Measurements from ENCODE around the gene ANKRD2. TPM values are rescaled to one million over a fixed set of nuclear protein-coding genes. Genes with fewer than 3 reads are reported as not detected.

The ANKRD2 gene
- total RNA-seq, 3 donors from 2014 or later (not counting 1 experiment from before 2014, with no cell fraction given) = not detected

GRCh38 chr10:97570789-97571471 lies 1.6 kb upstream of the ANKRD2 start:
- Mint-ChIP-seq H3K27me3 (ENCODE audit: low read depth in 2 of 2) (no peaks in the 10 kb centered on the region), H3K27ac (no peak overlapping the region), H3K4me3 (no peak overlapping the region), H3K4me1 (no peaks in the 10 kb centered on the region), H3K9me3 (no peaks in the 10 kb centered on the region), H3K36me3 (no peaks in the 10 kb centered on the region)
- intact Hi-C loops (cut with micrococcal nuclease) = no loop called here
- DNase-seq (no peak), ATAC-seq (no peak)
- Histone ChIP-seq H3K4me1 (ENCODE audit: control insufficient read depth, insufficient read depth, low read length) (peaks cover 4% of the 10 kb centered on the region), H3K27ac (ENCODE audit: low read length) (no peak overlapping the region), H3K36me3 (ENCODE audit: control insufficient read depth, insufficient read depth, low read length) (no peaks in the 10 kb centered on the region), H3K9me3 (ENCODE audit: control insufficient read depth, insufficient read depth, low read length) (no peaks in the 10 kb centered on the region), H3K27me3 (ENCODE audit: control insufficient read depth, insufficient read depth, low read length) (no peaks in the 10 kb centered on the region), H3K4me3 (ENCODE audit: low read length) (no peak overlapping the region)
- WGBS (ENCODE audit: insufficient coverage) = 90% methylated on average over 5 of the region's 5 CpGs
- TF ChIP-seq CTCF (IDR thresholded peaks at IDR 0.05) = no peak

- WGBS (ENCODE audit: insufficient coverage) = 96% methylated on average over 3 of the region's 3 CpGs
Observed at GRCh38 chr10:97571622-97572021, 957 bp upstream of the ANKRD2 start.

GRCh38 chr10:97573021-97573420 lies 442 bp downstream of the ANKRD2 start:
- DNase-seq (no peak), ATAC-seq (no peak)
- no peak overlapping the region for H3K4me3 Mint-ChIP-seq
- H3K9me3 Mint-ChIP-seq = no peaks in the 10 kb centered on the region
- intact Hi-C loops (cut with micrococcal nuclease) = no loop called here
- no peaks in the 10 kb centered on the region for H3K36me3 Mint-ChIP-seq
- WGBS (ENCODE audit: insufficient coverage) = 95% methylated on average over 2 of the region's 2 CpGs
- H3K27me3 Mint-ChIP-seq (ENCODE audit: low read depth in 2 of 2) = no peaks in the 10 kb centered on the region
- no peak for TF ChIP-seq CTCF (IDR thresholded peaks at IDR 0.05)
- no peaks in the 10 kb centered on the region for H3K36me3 ChIP-seq (ENCODE audit: control insufficient read depth, insufficient read depth, low read length)
- H3K4me1 Mint-ChIP-seq = no peaks in the 10 kb centered on the region
- H3K9me3 ChIP-seq (ENCODE audit: control insufficient read depth, insufficient read depth, low read length) = no peaks in the 10 kb centered on the region
- no peak overlapping the region for H3K27ac ChIP-seq (ENCODE audit: low read length)
- H3K4me3 ChIP-seq (ENCODE audit: low read length) = no peak overlapping the region
- no peak overlapping the region for H3K27ac Mint-ChIP-seq
- peaks cover 4% of the 10 kb centered on the region for H3K4me1 ChIP-seq (ENCODE audit: control insufficient read depth, insufficient read depth, low read length)
- H3K27me3 ChIP-seq (ENCODE audit: control insufficient read depth, insufficient read depth, low read length) = no peaks in the 10 kb centered on the region

More at GRCh38 chr10:97571622-97572021, 957 bp upstream of the ANKRD2 start:
- H3K4me1 Mint-ChIP-seq = no peaks in the 10 kb centered on the region
- Histone ChIP-seq H3K4me1 (ENCODE audit: control insufficient read depth, insufficient read depth, low read length) (peaks cover 4% of the 10 kb centered on the region), H3K27ac (ENCODE audit: low read length) (no peak overlapping the region), H3K27me3 (ENCODE audit: control insufficient read depth, insufficient read depth, low read length) (no peaks in the 10 kb centered on the region), H3K9me3 (ENCODE audit: control insufficient read depth, insufficient read depth, low read length) (no peaks in the 10 kb centered on the region), H3K4me3 (ENCODE audit: low read length) (no peak overlapping the region), H3K36me3 (ENCODE audit: control insufficient read depth, insufficient read depth, low read length) (no peaks in the 10 kb centered on the region)
- no peaks in the 10 kb centered on the region for H3K9me3 Mint-ChIP-seq
- no peak for TF ChIP-seq CTCF (IDR thresholded peaks at IDR 0.05)
- ATAC-seq (no peak), DNase-seq (no peak)
- no peaks in the 10 kb centered on the region for H3K27me3 Mint-ChIP-seq (ENCODE audit: low read depth in 2 of 2)
- H3K4me3 Mint-ChIP-seq = no peak overlapping the region
- H3K27ac Mint-ChIP-seq = no peak overlapping the region
- H3K36me3 Mint-ChIP-seq = no peaks in the 10 kb centered on the region
- intact Hi-C loops (cut with micrococcal nuclease) = loop anchor here (1.0 kb wide), 3 partner anchors 41 to 160 kb away; no protein-coding TSS in a partner anchor

GRCh38 chr10:97573672-97574071 lies 1.1 kb downstream of the ANKRD2 start:
- no peaks in the 10 kb centered on the region for H3K27me3 Mint-ChIP-seq (ENCODE audit: low read depth in 2 of 2)
- Histone ChIP-seq H3K4me1 (ENCODE audit: control insufficient read depth, insufficient read depth, low read length) (peaks cover 4% of the 10 kb centered on the region), H3K27me3 (ENCODE audit: control insufficient read depth, insufficient read depth, low read length) (no peaks in the 10 kb centered on the region), H3K9me3 (ENCODE audit: control insufficient read depth, insufficient read depth, low read length) (no peaks in the 10 kb centered on the region), H3K36me3 (ENCODE audit: control insufficient read depth, insufficient read depth, low read length) (no peaks in the 10 kb centered on the region), H3K4me3 (ENCODE audit: low read length) (no peak overlapping the region), H3K27ac (ENCODE audit: low read length) (no peak overlapping the region)
- intact Hi-C loops (cut with micrococcal nuclease) = no loop called here
- DNase-seq (no peak), ATAC-seq (no peak)
- 47% methylated on average over 2 of the region's 2 CpGs for WGBS (ENCODE audit: insufficient coverage)
- H3K4me1 Mint-ChIP-seq = no peaks in the 10 kb centered on the region
- H3K4me3 Mint-ChIP-seq = no peak overlapping the region
- H3K27ac Mint-ChIP-seq = no peak overlapping the region
- TF ChIP-seq CTCF (IDR thresholded peaks at IDR 0.05) = no peak
- no peaks in the 10 kb centered on the region for H3K36me3 Mint-ChIP-seq
- no peaks in the 10 kb centered on the region for H3K9me3 Mint-ChIP-seq

All from natural killer cell (primary cell).